D341Med (cell line): ENCODE data around the gene MCOLN1.
"Not testable (repeated sequence)": the region's sequence is repeated elsewhere in the genome, so short reads cannot be mapped to it uniquely, and the experiment has no call there.

Source experiments
- DNase-seq: peaks from one replicate; pipeline ENCODE4 v3.0.0; 2012; ENCODE audit warnings: low spot score

The MCOLN1 gene

DNA sequence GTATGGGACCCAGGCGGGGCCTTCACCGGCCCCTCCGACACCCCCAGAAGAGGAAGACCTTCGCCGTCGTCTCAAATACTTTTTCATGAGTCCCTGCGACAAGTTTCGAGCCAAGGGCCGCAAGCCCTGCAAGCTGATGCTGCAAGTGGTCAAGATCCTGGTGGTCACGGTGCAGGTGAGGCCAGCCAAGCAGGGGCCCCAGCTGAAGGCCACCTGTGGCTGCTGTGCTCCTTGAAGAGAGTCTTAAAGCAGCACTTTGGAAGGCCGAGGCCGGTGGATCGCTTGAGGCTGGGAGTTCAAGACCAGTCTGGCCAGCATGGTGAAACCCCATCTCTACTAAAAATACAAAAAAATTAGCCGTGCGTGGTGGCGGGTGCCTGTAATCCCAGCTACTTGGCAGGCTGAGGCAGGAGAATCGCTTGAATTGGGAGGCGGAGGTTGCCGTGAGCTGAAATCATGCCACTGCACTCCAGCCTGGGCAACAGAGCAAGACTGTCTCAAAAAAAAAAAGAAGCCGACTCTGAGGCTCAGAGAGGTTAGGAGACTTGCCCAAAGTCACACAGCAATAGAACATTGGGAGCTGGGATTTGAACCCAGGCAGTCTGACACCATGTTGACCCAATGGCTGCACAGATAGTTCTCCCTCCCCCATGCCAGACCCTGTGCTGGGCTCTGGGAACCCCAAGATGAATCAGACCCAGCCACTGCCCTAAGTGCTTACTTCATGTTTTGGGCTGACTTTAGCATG is 2.7 kb downstream of the MCOLN1 start:
- no peak for DNase-seq

DNA sequence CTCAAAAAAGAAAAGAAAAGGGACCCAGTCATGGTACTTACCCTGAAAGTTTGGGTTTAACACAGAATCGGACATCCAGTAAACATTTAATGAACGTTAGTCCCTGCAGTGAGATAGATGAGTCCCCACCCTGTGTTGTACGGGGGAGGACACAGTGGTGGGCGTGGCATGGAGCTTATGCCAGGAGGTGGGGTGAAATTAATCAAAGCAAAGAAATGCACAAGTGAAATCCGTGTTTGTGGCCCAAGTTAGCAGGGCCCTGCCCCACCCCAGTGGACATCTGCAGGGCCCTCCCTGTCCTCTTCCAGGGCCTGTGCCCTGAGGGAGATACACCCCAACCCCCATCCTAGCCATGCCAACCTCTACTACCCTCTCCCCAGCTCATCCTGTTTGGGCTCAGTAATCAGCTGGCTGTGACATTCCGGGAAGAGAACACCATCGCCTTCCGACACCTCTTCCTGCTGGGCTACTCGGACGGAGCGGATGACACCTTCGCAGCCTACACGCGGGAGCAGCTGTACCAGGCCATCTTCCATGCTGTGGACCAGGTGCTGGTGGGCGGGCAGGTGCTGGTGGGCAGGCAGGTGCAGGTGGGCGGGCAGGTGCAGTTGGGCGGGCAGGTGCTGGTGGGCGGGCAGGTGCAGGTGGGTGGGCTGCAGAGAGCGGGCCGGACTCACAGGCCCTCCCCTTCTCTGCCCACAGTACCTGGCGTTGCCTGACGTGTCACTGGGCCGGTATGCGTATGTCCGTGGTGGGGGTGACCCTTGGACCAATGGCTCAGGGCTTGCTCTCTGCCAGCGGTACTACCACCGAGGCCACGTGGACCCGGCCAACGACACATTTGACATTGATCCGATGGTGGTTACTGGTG is 3.9 kb downstream of the MCOLN1 start:
- no peak for DNase-seq

DNA sequence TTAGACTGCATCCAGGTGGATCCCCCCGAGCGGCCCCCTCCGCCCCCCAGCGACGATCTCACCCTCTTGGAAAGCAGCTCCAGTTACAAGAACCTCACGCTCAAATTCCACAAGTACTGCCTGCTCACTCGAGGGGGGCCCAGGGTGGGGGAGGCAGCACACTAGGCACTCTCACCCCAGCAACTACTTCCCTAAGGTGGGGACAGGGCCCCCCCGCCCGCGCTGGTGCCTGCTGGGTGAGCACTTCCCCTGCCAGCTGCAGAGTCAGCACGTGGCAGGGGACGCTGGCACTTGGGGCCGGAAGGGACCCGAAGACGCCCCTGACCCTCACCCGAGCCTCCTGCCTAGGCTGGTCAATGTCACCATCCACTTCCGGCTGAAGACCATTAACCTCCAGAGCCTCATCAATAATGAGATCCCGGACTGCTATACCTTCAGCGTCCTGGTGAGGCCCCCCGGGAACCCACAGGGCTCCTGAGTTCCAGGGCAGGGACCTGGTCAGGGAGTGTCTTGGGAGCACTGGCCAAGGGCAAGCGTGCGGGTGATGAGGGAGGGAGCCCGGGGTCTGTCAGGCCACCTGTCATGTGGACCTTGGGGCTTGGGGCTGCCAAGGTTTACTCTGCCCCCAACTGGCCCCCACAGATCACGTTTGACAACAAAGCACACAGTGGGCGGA is 5.2 kb downstream of the MCOLN1 start:
- DNase-seq, result no peak

DNA sequence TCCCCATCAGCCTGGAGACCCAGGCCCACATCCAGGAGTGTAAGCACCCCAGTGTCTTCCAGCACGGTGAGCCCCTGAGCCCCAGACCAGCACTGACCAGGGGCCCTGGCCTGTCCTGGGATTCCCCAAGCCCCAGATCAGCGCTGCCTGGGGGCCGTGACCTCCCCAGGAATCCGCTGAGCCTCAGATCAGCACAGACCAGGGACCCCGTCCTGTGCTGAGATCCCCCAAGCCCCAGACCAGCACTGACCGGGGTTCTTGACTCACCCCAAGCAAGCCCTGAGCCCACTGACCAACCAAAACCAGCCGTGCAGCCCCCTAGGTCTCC is 5.7 kb downstream of the MCOLN1 start:
- no peak for DNase-seq

DNA sequence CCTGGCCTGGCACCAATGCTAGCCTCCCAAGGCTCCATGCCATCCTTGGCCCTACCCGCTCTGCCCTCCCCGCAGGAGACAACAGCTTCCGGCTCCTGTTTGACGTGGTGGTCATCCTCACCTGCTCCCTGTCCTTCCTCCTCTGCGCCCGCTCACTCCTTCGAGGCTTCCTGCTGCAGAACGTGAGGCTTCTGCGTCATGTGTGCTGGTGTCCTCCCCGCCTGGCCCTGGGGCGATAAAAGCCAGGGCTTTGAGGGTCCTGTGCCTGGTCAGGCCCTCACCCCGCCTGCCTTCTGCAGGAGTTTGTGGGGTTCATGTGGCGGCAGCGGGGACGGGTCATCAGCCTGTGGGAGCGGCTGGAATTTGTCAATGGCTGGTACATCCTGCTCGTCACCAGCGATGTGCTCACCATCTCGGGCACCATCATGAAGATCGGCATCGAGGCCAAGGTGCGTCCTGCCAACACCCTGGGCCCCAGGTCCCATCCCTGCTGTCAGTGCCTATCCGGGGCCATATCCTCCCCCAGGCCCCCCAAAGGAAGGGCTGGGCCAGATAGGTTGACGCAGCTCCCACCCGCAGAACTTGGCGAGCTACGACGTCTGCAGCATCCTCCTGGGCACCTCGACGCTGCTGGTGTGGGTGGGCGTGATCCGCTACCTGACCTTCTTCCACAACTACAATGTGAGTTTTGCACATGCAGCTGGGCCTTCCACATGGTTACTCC is 6.3 kb downstream of the MCOLN1 start:
- no peak for DNase-seq

DNA sequence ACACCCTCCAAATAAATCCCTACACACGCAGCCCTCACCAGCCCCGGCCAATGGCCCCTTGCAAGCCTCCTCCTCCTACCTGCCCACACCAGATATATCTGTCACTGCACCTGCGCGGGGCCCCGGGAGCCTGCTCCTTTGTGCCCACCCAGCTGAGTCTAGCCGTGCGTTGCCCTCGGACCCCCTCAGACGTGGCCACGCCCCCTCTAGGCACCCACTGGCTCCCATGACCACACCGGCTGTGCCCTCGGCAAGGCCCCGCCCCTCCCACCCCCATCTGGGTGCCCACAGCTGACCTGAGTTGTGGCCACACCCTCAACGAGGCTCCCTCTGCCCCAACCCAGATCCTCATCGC is 6.8 kb downstream of the MCOLN1 start:
- no peak for DNase-seq

DNA sequence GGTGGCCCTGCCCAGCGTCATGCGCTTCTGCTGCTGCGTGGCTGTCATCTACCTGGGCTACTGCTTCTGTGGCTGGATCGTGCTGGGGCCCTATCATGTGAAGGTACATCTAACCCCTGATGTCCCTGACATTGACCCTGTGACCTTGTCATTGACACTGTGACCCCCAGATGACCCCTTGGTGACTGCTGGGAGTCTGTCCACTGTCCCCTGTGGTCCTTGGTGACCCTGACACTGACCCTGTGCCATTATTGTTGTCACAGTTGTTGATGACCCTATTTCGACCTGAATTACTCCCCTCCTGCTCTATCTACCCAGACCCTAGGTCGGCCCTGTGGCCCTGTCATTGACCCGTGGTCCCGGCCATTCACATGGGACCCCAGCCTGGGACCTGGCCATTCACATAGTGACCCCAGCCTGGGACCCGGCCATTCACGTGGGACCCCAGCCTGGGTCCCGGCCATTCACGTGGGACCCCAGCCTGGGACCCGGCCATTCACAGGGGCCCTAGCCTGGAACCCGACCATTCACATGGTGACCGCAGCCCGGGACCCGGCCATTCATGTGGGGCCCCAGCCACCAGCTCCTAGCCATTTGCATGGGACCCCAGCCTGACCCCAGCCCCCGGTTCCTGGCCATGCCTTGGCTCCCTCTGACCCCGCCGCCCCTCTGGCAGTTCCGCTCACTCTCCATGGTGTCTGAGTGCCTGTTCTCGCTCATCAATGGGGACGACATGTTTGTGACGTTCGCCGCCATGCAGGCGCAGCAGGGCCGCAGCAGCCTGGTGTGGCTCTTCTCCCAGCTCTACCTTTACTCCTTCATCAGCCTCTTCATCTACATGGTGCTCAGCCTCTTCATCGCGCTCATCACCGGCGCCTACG is 7.4 kb downstream of the MCOLN1 start:
- no peak for DNase-seq

DNA sequence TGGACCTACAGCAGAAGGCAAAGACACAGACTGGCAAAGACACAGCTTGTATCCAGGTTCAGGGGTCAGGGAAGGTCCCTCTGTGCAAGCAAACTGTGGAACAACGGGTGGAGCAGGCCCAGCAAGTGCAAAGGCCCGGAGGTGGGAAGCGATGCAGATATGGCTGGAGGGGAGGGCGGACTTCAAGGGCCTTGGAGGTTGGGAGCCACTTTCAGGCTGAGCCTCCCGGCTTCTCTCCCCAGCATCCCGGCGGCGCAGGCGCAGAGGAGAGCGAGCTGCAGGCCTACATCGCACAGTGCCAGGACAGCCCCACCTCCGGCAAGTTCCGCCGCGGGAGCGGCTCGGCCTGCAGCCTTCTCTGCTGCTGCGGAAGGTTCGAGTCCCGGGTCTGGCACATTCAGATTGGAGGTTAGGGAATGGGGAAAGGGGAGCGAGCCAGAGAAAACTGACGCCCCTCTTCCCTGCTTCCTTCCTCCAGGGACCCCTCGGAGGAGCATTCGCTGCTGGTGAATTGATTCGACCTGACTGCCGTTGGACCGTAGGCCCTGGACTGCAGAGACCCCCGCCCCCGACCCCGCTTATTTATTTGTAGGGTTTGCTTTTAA is 11.0 kb downstream of the MCOLN1 start:
- DNase-seq, result no peak

DNA sequence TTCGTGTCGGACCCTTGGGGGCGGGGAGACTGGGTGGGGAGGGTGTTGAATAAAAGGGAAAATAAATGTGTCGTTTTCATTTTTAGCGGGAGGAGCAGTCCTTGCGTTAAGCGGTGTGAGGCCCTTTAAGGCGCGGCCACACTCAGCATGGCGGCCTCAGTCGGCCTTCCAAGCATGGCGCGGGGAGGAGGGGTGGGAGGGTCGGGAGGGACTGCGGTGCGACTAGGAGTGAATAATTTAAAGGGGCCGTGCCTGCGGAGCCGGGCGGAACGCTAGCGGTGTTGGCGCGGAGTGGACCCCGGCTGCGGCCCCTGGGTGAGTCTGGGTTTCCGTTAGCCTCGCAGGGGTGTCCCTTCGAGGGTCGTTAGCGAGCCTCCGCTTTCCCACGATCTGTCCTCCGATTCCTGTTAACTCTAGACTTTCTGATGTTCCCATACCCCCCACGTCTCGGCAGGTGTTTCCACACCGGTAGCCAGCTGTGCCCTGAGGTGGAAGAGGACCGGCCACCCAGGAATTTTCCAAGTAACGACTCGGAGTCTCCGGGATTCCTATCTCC is 11.6 kb downstream of the MCOLN1 start:
- DNase-seq, result peak; percentile 94

DNA sequence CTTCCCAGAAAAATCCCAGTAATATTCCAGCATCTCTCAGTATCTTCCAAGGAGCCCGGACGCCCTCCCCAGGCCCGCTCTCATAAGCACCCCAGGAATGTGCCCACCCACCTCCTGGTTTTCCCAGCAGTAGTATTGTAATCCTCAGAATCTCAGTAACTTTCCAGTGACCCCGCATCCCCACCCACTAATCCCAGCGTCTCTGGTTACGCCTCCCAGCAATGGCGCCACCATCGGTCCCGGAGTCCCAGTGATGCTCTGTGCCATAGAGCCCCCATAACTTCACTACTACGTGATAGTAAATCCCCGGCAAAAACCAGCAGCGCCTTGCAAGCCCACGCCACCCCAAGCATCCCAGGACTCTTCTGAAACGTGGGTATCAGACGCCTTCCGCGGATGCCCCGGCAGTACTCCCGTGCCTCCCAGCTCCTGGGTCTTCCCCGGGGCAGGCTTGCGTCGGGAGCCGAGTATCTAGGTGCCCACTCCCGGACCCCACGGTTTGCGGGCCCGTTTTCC is 12.2 kb downstream of the MCOLN1 start:
- peak; percentile 80 for DNase-seq

DNA sequence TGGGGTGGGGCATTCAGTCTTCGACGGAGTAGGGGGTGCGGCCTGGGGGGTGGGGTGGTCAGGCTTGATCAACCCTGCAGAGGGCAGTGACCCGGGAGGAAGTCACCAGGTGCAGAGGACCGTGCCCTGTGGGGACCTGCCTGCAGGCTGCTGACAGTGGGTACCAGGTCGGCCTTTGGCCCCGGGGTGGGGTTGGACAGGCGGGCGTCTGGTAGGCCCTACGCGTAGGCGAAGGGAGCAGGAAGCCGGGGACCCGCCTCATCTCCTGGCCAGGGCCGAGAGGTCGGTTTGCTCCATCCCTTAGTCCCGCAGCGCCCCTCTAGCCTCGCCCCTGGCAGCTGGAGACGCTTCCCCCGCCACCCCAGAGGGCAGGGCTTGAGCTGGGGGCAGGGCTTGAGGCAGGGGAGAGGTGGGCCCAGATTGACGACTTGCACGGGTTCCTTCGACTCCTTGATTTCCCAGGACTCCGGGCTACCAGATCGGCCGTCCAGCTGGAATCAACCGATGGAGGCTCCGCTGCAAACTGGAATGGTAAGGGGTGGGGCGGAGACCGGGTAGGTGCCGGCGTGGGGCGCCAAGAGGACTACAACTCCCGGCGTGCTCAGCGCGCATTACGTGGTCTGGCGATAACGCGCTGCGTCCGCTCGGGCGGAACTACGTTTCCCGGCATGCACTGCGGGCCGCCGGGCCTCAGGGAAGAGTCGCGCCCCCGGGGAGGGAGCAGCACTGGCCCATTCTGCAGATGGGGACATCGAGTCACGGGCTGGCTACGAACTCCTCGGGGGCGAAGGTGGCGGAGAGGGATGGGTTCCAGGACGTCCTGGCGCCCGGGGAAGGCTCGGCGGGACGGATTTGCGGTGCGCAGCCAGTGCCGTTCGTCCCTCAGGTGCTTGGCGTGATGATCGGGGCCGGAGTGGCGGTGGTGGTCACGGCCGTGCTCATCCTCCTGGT is 12.9 kb downstream of the MCOLN1 start, which contains the start of gene PNPLA6:
PNPLA6 (plus strand) TSS at position 671 of the 951 bp plus-strand sequence; CDS start at position 743, 72 bp downstream.
- DNase-seq, result peak; percentile 96

DNA sequence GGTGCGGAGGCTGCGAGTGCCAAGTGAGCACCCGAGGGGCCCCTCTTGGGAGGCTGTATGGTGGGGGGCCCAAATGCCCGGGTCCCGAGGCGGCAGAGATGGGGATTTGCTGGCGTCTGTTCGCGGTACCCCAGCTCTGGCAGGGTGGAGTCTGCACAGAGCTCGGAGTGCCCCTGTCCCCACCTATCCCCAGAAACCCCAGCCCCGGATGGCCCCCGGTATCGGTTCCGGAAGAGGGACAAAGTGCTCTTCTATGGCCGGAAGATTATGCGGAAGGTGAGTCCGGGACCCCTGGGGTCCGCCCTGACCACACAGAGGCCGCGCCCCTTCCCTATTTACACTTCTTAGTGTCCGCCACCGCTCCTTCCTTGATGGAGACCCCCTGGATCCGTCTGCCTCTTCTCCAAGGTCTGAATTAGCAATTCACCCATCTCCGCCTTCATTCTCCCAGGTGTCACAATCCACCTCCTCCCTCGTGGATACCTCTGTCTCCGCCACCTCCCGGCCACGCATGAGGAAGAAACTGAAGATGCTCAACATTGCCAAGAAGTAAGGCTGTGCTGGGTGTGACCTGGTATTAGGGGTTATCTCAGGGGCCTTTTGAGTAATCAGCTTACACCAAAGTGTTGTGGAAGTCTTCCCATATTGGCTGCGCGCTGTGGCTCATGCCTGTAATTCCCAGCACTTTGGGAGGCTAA is 13.7 kb downstream of the MCOLN1 start:
- DNase-seq, result no peak

DNA sequence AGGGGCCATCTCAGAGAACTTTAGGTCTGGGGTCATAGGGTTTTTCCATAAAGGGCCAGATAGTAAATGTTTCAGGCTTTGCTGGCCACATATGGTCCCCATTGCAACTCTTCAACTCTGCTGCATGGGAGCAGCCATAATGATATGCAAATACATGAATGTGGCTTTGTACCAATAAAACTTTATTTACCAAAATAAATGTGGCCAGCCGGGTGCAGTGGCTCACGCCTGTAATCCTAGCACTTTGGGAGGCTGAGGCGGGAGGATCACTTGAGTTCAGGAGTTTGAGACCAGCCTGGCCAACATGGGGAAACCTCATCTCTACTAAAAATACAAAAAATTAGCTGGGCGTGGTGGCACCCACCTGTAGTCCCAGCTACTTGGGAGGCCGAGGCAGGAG is 16.6 kb downstream of the MCOLN1 start:
- not testable (repeated sequence) for DNase-seq

DNA sequence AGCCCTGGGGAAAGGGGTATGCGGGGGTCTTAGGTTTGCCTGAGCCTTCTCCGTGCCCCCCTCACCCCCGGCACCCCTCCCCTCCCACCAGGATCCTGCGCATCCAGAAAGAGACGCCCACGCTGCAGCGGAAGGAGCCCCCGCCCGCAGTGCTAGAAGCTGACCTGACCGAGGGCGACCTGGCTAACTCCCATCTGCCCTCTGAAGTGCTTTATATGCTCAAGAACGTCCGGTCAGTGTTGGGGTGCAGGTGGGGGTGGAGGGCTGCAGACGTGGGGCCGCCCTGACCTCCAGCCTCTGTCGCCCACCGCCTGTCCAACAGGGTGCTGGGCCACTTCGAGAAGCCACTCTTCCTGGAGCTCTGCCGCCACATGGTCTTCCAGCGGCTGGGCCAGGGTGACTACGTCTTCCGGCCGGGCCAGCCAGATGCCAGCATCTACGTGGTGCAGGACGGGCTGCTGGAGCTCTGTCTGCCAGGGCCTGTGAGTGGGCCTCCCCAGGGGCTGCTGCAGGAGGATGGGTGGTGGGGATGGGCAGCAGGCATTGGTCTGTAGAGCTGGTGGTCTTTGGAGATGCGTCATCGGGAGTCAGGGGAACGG is 17.5 kb downstream of the MCOLN1 start:
- DNase-seq, result no peak

DNA sequence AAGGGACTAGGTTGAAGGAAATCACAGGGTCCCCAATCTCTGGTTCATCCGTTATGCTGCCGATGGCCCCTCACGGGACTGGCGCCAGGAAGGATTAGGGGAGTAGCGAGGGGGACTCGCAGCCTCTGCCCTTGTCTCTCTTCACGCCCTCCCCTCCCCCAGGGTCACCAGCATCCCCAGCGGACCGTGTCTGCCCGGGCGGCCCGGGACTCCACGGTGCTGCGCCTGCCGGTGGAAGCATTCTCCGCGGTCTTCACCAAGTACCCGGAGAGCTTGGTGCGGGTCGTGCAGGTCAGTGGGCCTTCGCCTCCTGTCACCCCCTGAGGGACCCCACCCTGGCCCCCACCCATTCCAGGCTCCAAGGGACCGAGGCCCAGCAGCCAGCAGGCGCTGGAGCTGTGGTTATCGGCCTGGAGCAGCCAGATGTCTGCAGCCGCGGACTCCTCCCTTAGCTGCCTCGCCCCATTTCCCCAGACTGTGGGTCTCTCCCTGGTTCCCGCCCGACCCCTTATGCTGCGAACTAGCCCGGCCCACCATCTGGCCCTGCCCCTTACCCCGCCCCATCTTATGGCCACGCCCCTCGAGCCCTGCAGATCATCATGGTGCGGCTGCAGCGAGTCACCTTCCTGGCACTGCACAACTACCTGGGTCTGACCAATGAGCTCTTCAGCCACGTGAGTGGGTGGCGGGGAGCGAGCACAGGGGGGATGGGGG is 18.5 kb downstream of the MCOLN1 start:
- DNase-seq, result no peak

DNA sequence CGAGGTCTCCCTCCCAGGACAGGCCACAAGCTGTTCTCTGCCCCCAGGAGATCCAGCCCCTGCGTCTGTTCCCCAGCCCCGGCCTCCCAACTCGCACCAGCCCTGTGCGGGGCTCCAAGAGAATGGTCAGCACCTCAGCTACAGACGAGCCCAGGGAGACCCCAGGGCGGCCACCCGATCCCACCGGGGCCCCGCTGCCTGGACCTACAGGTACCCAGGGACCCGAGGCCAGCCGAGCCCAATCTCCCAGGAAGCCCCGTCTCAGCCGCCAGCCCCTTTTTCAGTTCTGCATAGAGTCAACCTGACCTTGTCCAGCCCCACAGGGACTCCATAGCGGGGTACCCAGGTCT is 19.0 kb downstream of the MCOLN1 start:
- DNase-seq, result no peak

DNA sequence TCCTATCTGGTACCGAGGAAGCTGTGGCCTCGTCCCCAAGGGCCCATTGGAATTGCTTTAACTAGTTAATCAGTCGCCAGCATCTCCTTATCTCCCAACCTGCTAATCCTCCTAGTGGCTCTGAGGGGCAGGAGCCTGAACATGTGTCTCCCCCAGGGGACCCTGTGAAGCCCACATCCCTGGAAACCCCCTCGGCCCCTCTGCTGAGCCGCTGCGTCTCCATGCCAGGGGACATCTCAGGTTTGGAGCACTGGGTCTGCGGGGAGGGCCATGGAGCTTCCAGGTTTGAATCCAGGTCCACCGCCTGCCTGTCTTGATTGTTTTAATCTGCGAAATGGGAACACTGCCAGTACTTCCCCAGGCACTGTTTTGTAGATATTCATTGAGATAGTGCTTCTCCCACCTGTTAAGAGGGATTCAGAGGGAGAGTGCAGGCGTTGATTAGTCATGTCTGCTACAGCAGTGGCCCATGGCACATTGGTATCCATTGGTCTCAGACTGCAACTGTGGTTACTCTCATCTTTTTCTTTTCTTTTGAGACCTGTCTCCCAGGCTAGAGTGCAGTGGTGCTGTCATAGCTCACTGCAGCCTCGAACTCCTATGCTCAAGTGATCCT is 19.5 kb downstream of the MCOLN1 start:
- no peak for DNase-seq
